SH-SY5Y (cell line): ENCODE data around the gene CD101.

Source experiments
- GATA2 ChIP-seq: IDR thresholded peaks from 2 replicates; pipeline ENCODE4 v1.6.1; 2011; ENCODE audit warnings: mild to moderate bottlenecking, low read depth, low read length
- GATA3 ChIP-seq: IDR thresholded peaks from 2 replicates; pipeline ENCODE4 v1.6.1; 2011; ENCODE audit warnings: low read depth, mild to moderate bottlenecking, low read length, moderate library complexity

- TF ChIP-seq GATA2 (no peak), GATA3 (no peak)
Observed at GRCh38 chr1:117059334-117059677, 57.7 kb downstream of the CD101 start.
